A549 (cell line): Measurements from ENCODE around the gene EEIG1.

Source experiments
- BCL3 ChIP-seq: fragments of >200 bp; sonication (Bioruptor Twin); formaldehyde crosslinking; IDR thresholded peaks from 3 replicates; pipeline ENCODE4 v1.6.1; 2016
- CTCF ChIP-seq: fragments of >200 bp; sonication (Bioruptor Twin); formaldehyde crosslinking; IDR thresholded peaks from 3 replicates; pipeline ENCODE4 v1.5.1; 2016
- EP300 ChIP-seq, 2 experiments: fragments of >200 bp; sonication (Bioruptor Twin); formaldehyde crosslinking; IDR thresholded peaks; 2 replicates in 1 of 2; 3 replicates in 1 of 2; pipeline ENCODE4 v1.6.1; 2016 to 2017
- FOSL2 ChIP-seq, 2 experiments: fragments of 450-650 bp in 1 of 2; fragments of >200 bp in 1 of 2; sonication (Bioruptor Twin) in 1 of 2; formaldehyde crosslinking; IDR thresholded peaks; 2 replicates each; pipeline versions ENCODE4 v1.5.0 to v1.6.1; 2016 to 2020; ENCODE audit warnings: mild to moderate bottlenecking in 1 of 2, moderate library complexity in 1 of 2
- JUN ChIP-seq, 2 experiments: fragments of >200 bp; sonication (Bioruptor Twin); formaldehyde crosslinking; IDR thresholded peaks; 2 replicates in 1 of 2; 3 replicates in 1 of 2; pipeline ENCODE4 v1.6.1; 2016 to 2017
- KDM1A ChIP-seq: fragments of 200-600 bp; sonication (generic); IDR thresholded peaks from 2 replicates; pipeline ENCODE4 v1.6.1; 2016; ENCODE audit warnings: low read depth, mild to moderate bottlenecking
- KDM5A ChIP-seq: fragments of 200-600 bp; sonication (generic); IDR thresholded peaks from 2 replicates; pipeline ENCODE4 v1.6.1; 2016; ENCODE audit warnings: antibody characterized with exemption, mild to moderate bottlenecking
- NR3C1 ChIP-seq: fragments of >200 bp; sonication (Bioruptor Twin); formaldehyde crosslinking; IDR thresholded peaks from 3 replicates; pipeline ENCODE4 v1.6.1; 2017
- POLR2A ChIP-seq: IDR thresholded peaks from 2 replicates; pipeline ENCODE4 v1.6.1; 2012; ENCODE audit warnings: mild to moderate bottlenecking, low read length
- RARB ChIP-seq: fragments of 250-450 bp; sonication (Bioruptor Pico); IDR thresholded peaks from 2 replicates; pipeline ENCODE4 v1.8.0; 2021; ENCODE audit warnings: mild to moderate bottlenecking, moderate library complexity
- REST ChIP-seq: fragments of 200-600 bp; sonication (generic); IDR thresholded peaks from 2 replicates; pipeline ENCODE4 v1.6.1; 2016; ENCODE audit warnings: antibody characterized with exemption, mild to moderate bottlenecking, moderate library complexity
- RFX5 ChIP-seq: fragments of 450-650 bp; IDR thresholded peaks from 2 replicates; pipeline ENCODE4 v1.7.1; 2014; ENCODE audit warnings: antibody characterized with exemption, mild to moderate bottlenecking, moderate library complexity
- ZSCAN20 ChIP-seq: fragments of 250-450 bp; sonication (Bioruptor Pico); IDR thresholded peaks from 2 replicates; pipeline ENCODE4 v1.8.0; 2022; ENCODE audit warnings: mild to moderate bottlenecking, moderate library complexity

- no peak for TF ChIP-seq JUN (IDR thresholded peaks at IDR 0.05)
- TF ChIP-seq KDM1A: no peak
- TF ChIP-seq RFX5: no peak
- no peak for TF ChIP-seq POLR2A
- no peak for TF ChIP-seq EP300 (IDR thresholded peaks at IDR 0.05)
- no peak for TF ChIP-seq FOSL2 (IDR thresholded peaks at IDR 0.05)
- TF ChIP-seq FOSL2 (CRISPR knock-in tag; IDR thresholded peaks at IDR 0.05): no peak
- TF ChIP-seq CTCF: no peak
- TF ChIP-seq BCL3: no peak
- no peak for TF ChIP-seq NR3C1
- TF ChIP-seq KDM5A: no peak
- TF ChIP-seq REST: no peak
- TF ChIP-seq RARB: no peak
- TF ChIP-seq ZSCAN20 (CRISPR knock-in tag): no peak
These were observed 46.9 kb upstream of the EEIG1 start for GRCh38 chr9:128027705-128028104.
